Measurements from ENCODE around the gene CCDC107.
"Not testable (repeated sequence)": the region's sequence is repeated elsewhere in the genome, so short reads cannot be mapped to it uniquely, and the experiment has no call there.

CCDC107 gene, protein sequence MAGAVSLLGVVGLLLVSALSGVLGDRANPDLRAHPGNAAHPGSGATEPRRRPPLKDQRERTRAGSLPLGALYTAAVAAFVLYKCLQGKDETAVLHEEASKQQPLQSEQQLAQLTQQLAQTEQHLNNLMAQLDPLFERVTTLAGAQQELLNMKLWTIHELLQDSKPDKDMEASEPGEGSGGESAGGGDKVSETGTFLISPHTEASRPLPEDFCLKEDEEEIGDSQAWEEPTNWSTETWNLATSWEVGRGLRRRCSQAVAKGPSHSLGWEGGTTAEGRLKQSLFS

DNA sequence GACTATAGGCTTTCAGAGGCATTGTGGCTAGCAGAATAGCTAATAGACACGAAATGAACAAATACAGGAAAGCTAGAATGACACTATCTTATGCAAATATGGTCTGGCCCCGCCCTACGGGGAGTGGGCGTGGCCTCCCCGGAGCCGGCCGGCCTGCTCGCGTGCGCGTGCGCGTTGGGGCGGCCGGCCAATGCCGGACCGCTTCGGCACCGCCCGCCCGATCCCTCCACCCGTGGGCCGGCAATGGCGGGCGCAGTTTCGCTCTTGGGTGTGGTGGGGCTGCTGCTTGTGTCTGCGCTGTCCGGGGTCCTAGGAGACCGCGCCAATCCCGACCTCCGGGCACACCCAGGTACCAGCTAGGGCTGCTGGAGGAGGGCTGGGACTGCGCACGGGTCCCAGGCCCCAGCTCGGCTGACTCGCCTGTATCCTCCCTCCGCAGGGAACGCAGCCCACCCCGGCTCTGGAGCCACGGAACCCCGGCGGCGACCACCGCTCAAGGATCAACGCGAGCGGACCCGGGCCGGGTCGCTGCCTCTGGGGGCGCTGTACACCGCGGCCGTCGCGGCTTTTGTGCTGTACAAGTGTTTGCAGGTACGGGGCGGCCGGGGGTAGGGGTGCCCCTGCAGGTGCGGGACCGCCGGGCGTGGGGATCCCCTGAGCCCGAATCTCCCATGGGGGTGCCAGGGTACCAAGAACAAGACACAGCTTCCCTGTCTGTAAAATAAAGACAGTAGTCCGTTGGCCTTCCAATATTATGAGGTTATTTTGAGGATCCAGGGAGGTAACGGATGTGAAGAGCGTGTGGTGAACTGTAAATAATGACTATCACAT is at the start of gene CCDC107:
TSS of gene CCDC107 (plus strand) at position 156 of the 831 bp plus-strand sequence. CDS start at position 244, 88 bp downstream.
- peak; percentile 17 for DNase-seq

DNA sequence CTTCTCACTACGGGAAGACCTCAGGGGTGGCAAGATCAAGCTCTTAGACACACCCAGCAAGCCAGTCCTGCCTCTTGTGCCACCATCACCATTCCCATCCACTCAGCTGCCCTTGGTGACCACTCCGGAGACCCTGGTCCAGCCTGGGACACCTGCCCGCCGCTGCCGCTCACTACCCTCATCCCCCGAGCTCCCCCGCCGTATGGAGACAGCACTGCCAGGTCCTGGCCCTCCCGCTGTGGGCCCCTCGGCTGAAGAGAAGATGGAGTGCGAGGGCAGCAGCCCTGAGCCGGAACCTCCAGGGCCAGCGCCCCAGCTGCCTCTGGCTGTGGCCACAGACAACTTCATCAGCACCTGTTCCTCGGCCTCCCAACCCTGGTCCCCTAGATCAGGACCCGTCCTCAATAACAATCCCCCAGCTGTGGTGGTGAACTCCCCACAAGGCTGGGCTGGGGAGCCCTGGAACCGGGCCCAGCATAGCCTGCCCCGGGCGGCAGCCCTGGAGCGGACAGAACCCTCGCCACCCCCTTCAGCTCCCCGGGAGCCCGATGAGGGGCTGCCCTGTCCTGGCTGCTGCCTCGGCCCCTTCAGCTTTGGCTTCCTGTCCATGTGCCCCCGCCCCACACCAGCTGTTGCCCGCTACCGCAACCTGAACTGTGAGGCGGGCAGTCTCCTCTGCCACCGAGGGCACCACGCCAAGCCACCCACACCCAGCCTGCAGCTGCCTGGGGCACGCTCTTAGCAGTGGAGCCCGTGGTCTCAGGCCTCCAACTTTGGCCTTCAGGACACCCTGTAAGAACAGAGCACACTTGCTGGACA is 48.9 kb upstream of the CCDC107 start:
- DNase-seq: no peak

DNA sequence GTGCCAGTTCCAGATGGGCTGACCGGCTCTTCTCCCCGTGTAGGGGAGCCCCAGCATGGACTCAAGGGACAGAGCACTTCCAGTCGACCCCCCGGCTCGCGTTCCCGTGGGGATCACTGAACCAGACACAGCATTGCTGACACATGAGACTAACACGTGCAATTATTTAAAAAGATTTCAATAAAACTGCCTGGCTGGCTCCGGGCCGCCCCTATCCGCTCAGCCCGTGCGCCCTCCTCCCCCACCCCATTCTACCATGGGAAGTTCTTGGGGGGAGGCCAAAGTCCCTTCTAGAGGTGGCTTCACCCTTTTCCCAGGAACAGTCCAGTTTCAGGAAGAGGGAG is 48.3 kb upstream of the CCDC107 start:
- DNase-seq: no peak

DNA sequence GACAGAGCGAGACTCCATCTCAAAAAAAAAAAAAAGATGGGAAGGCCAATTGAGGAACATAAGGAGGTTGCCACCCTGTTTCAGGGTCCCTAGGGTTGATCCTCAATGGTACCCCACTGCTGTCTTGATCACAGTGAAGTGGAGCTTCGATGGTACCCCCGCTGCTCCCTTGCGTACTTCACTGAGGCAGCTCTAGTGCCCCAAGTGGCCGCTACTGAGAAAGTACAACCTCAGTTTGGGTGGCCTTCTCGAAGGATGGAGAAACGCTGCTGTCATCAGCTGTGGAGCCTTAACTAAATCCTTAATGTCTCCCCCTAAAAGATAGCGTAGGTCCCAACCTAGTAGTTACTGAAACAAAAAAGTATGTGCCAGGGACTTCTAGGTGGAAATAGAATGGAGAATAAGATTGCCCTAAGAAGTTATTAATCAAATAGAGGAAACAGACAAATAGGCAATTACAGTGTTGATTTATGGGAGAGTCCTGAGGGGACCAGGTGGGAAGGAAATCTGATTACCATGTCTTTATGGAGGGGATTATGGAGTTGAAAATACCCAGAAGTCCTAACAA is 46.8 kb upstream of the CCDC107 start:
- DNase-seq: no peak

DNA sequence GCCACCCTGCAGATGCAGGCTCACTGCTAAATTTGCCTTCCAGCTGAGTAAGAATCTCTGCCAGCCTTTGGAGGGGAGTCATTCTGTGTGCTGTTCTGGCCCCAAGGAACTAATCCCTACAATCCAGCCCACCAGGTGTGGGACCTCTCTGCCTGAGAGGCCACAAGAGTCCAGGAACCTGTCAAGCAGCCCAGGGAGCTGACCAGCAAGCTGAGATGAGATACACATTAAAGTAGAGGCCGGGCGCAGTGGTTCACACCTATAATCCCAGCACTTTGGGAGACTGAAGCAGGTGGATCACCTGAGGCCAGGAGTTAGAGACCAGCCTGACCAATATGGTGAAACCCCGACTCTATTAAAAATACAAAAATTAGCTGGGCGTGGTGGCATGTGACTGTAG is 46.0 kb upstream of the CCDC107 start:
- not testable (repeated sequence) for DNase-seq

DNA sequence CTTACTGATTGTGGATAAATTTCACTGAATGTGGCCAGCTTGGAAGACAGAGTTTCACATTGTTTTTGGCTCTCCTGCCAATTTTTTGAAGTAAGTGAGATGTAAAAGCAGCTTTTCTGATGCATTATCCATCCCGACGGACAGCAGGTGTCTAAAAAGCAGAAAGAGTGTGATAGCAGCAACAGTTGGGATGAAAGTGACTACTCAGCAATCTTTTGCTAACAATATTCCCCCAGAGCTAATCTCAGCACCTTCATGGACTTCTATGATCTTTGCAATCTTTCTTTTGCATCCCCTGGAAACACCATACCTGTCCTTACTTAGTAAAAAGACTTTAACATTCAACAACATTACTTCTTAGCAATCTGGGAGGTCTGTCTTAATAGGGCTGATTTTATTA is 45.2 kb upstream of the CCDC107 start:
- no peak for DNase-seq

DNA sequence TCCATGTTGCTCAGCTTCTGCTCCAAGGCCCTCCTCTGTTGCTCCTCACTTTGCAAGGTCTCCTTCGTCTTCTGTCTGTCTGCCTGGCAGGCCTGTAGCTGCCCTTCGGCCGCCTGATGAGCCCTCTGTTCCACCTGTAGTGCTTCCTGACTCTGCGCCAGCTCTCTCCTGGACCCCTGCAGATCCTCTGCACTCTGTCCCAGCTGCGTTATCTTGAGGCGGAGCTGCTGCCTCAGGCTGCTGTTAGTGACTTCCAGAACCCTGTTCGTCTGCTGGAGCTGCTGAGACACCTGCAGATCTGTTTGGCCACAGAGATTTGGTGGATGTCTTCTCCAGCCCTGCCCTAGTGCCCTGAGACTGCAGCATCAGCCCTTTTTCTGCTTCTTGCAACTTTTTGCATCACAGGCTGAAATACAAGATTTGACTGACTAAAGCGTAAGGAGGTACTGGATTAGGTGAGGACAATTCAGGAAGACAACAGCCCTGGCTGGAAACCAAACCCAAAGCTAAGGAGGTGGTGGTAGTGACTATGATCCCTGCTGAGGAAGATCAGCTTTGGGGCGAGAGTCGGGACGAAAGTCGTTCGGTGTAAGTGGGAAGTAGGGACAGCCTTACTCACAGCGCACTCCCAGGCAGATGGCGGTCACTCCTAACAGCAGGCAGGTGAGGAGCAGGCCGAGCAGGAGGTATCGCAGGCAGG is 42.0 kb upstream of the CCDC107 start:
- DNase-seq: no peak

DNA sequence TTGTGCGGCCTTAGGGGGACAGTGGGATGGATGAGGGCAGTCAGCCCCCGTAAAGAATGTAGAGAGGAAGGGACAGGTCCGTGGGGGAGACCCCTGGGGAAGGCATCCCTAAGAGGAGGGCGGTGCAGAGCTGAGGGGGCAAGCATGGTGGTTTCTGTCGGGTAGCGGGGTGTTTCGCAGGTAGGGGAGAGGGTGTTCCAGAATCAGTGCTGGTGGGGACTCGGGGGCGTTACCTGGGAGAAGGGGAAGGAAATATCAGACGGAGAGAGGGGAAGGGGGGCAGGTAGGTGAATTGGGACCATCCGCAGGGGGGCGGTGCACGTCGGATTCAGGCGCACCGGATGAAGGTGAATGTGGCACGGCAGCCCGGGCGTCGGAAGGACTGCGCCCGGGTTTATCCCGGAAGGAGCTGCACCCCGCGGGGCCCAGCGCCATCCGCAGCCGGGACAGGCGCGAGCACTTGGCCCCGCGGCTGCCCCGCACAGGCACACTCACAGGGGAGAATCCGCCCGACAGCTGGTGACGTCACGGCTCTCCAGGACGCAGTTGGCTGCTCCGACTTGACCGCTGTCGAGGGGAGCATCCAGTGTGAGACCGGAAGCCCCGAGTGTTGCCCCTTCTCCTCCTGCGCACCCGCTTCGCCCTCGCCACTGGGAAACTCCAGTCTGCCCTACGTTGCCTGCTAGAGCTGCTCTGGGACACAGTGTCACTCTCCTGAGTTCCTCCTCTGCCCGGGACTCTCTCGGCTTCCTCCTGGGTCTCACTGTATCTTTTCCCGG is 41.2 kb upstream of the CCDC107 start:
- DNase-seq: no peak

DNA sequence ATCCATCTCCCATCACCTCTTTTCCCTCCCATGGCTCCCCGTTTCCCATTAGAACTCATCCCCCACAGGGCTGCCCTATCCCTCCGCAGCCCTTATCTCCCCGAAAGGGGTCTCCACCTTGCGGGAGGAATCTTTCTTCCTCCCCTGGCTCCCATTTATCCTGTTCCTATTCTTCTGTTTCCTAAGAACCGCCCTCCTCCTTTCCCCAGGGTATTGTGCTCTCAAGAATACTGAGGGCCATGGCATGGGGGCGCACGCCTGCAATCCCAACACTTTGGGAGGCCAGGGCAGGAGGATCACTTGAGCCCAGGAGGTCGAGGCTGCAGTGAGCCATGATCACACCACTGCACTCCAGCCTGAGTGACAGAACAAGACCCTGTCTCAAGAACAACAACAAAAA is 40.5 kb upstream of the CCDC107 start:
- no peak for DNase-seq

DNA sequence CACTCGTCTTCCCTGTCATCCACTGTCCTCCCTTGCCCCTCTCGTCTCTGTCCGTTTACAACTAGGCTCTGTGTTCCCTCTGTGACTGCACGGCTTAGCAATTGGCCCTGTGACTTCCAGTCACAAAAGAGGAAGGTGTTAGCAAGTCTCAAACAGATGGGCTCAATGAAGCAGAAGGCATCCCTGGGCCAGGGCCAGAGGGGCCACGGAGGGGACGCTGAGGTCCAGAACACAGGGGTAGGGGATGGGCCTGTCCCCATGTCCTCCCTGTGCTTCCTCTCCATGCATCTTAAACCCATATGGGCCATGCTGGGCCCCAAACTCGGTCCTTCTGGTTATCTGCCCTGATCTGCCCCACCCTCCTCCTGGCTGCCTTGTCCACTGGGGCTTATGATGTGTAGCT is 39.8 kb upstream of the CCDC107 start, which contains the start of gene CD72:
TSS of gene CD72 (minus strand) at position 89 of the 403 bp plus-strand sequence. CDS start 110 bp downstream, outside the sequence.
- no peak for DNase-seq

DNA sequence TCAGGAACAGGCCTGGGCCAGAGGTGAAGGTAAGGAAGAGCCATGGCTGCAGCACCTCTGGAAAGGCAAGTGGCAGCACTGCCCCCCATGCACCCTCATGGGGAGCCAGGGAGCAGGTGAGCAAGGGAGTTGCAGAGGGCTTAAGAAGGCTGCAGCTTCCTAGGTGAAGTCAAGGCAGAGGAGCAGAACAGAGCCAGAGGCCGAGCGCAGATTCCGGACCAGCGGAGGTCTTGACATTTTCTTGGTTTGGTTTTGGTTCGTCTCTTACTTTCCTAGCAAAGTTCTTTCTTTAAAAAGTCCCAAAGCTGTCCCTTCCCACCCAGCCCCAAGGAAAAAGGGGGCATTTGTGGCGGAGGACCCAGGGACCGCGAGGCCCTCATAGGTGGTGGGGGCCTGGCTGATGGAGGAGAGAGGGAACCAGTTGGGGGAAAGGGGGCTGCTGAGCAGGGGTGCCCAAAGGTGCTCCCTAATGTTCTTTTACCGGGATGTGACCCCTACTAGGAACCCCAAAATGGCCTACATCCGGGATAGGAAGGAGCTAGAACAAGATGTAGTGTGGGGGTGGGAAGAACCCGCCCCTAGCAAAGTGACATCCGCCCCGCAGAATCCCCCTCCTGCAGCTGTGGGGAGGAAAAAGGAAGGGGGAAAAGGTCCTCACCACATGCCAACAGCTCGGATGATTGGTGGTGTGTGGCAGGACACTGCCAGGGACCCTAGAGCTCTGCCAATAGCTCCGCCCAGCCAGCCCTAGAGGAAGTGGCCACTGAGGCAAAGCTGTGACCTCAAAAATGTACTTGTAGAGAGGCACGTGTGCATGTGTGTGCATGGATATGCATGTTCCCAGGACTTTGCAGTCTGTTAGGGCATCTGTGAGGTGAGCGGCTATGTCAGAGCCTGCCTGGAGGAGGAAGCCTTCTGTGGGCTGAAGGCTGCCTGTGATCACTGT is 39.0 kb upstream of the CCDC107 start:
- no peak for DNase-seq

DNA sequence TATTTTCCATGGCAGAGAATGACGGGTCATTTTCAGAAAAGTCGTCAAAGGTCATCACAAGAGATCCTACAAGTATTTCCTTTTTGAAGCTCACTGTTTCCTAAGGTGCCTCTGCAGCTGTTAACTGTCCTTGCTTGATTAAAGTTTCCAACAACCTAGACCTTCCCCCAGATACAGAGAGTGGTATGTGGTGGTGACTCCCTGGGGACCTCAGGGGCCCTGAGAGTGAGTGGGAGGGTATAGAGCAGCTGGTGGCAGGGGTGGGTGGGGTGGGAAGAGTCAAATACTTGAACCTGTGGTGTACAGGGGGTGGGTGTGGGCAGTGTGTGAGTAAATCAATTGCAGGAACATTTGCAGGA is 38.3 kb upstream of the CCDC107 start:
- DNase-seq: no peak

DNA sequence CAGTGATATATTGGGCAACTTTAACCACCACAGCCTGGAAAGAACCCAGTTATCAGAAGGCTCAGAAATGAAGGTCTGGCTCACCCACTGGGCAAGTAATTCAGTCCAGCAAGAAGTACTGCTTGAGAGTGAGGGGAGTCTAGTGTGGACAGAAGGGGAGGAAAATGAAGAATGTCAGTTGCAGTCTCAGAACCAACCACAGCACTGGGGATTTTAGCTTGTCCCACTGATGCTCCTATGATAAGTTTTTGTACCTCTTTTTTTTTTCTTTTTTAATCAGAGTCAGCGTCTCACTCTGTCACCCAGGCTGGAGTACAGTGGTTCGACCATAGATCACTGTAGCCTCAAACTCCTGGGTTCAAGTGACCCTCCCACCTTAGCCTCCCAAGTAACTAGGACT is 30.5 kb upstream of the CCDC107 start:
- no peak for DNase-seq

DNA sequence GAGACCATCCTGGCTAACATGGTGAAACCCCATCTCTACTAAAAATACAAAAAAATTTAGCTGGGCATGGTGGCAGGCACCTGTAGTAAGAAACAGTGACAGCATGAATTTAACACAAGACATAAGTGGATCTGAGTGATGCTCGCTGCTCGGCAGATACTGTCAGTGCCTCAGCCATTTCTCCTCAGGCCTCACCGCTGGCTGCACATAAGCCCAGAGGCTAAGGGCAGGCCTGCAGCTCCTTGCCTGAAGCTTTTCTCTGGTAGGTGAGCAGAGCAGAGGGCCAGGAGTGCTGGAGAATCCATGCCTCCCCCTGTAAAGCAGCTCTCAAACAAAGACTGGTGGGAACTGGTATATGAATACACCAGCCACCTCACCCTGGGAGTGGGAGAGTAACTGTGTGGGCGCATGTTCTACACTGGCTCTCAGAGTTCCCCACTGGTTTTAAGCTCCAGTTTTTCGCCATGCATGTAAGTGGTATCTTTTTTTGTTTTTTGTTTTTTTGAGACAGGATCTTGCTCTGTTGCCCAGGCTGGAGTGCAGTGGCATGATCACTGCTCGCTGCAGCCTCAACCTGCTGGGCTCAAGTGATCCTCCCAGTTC is 29.6 kb upstream of the CCDC107 start:
- DNase-seq: no peak

DNA sequence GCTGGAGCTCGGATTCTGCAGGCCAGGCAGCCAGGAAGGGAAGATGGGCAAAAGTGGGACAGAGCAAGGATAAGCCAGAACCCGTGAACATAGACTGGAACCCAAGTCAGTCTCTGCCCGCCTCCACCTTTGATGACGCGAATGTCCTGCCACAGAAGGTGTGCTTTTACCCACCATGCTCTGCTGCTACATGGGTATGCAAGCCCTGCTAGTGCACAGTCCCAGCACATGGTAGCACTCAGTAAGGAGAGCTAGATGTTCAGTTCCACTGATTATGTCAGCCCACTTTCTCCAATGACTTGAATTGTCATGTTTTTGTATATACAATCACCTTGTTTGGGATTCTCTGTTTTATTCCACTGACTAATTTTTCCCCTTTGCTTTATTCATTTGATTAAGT is 28.5 kb upstream of the CCDC107 start:
- DNase-seq: no peak

DNA sequence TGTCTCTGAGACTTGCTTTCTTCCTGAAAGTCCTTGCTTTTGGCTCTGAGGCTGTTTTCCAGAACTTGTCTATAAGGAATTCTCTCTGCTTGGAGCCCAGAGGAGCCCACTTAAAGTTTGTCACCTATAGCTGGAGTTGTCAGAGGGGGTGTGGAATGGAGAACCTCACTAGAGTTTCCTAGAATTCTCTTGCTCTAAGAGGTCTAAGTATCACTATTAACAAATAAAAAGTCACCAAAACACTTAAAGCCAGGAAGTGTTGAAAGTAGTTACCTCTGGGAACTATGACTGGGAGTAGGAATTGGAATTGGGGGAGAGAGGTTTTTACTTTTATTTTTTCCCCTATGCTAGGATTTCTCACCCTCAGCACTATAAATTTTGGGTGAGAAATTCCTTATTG is 22.4 kb upstream of the CCDC107 start:
- DNase-seq: no peak

DNA sequence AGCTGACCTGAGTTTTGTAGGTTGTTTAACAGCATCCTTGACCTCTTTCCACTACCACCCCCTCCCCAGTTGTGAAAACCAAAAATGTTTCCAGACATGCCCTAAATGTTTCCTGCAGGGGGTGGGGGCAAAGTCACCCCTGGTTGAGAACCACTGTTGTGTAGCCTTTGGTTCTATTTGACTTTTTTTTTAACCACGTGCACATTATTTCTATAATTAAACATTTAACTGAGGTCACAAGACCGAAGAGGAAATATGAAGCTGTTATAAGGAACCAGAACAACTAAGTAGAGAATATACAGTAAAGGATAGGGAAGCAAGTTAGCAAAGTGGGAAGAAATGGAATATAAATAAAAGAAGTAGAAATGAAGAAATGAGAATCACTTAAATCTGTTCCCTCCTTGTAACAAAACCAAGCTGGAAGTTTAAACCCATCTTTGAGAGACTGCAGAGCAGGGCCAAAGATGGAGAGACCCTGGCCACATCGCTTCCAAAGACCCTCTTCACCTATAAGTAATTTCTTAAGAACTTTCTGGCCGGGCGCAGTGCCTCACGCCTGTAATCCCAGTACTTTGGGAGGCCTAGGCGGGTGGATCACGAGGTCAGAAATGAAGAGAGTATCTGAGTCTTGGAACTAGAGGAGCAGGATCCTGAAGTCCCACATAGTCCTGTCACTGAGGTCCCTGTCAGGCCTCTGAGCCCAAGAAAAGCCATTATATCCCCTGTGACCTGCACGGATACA is 21.8 kb upstream of the CCDC107 start:
- no peak for DNase-seq

DNA sequence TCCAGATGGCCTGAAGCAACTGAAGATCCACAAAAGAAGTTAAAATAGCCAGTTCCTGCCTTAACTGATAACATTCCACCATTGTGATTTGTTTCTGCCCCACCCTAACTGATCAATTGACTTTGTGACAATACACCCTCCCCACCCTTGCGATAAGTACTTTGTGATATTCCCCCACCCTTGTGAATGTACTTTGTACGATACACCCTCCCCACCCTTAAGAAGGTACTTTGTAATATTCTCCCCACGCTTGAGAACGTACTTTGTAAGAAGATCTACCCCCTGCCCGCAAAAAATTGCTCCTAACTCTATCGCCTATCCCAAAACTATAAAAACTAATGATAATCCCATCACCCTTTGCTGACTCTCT is 21.2 kb upstream of the CCDC107 start:
- not testable (repeated sequence) for DNase-seq

DNA sequence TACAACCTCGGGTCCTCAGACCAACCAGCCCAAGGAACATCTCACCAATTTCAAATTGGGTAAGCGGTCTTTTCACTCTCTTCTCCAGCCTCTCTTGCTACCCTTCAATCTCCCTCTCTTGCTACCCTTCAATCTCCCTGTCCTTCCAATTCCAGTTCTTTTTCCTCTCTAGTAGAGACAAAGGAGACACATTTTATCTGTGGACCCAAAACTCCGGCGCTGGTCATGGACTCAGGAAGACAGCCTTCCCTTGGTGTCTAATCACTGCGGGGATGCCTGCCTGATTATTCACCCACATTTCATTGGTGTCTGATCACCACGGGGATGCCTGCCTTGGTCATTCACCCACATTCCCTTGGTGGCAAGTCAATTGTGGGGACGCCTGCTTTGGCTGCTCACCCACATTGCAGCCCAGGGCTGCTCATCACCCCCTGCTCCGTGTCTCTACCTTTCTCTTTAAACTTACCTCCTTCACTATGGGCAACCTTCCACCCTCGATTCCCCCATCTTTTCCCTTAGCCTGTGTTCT is 20.6 kb upstream of the CCDC107 start:
- not testable (repeated sequence) for DNase-seq

Measured in NCI-H510A (cell line).